GM19328 (cell line): ENCODE results near the gene TBC1D5.
"Not testable (repeated sequence)": the region's sequence is repeated elsewhere in the genome, so short reads cannot be mapped to it uniquely, and the experiment has no call there.

Experiments used
- ATAC-seq: cut with Tn5 transposase; IDR thresholded peaks from one replicate; pipeline ENCODE4 v1.9.1; 2021; ENCODE audit warnings: mild to moderate bottlenecking, moderate library complexity; ENCODE audit not compliant: unreplicated experiment

The TBC1D5 gene

GRCh38 chr3:17494117-17494809 lies 248.2 kb downstream of the TBC1D5 start:
- no peak for ATAC-seq

GRCh38 chr3:17491601-17492000 lies 250.8 kb downstream of the TBC1D5 start:
- no peak for ATAC-seq

GRCh38 chr3:17491190-17491589 lies 251.2 kb downstream of the TBC1D5 start:
- not testable (repeated sequence) for ATAC-seq

GRCh38 chr3:17489139-17489538 lies 253.3 kb downstream of the TBC1D5 start:
- no peak for ATAC-seq

GRCh38 chr3:17481116-17481515 lies 261.3 kb downstream of the TBC1D5 start:
- no peak for ATAC-seq

GRCh38 chr3:17479681-17480405 lies 262.6 kb downstream of the TBC1D5 start:
- ATAC-seq = no peak

- no peak for ATAC-seq
Measured at GRCh38 chr3:17478673-17479072, 263.8 kb downstream of the TBC1D5 start.

GRCh38 chr3:17473761-17474160 lies 268.7 kb downstream of the TBC1D5 start:
- ATAC-seq = no peak

GRCh38 chr3:17469954-17470353 lies 272.5 kb downstream of the TBC1D5 start:
- no peak for ATAC-seq

- no peak for ATAC-seq
Measured at GRCh38 chr3:17469520-17469919, 272.9 kb downstream of the TBC1D5 start.

- no peak for ATAC-seq
Measured at GRCh38 chr3:17466028-17466427, 276.4 kb downstream of the TBC1D5 start.

GRCh38 chr3:17459470-17459993 lies 282.9 kb downstream of the TBC1D5 start:
- ATAC-seq = no peak

GRCh38 chr3:17456650-17457049 lies 285.8 kb downstream of the TBC1D5 start:
- no peak for ATAC-seq

GRCh38 chr3:17456046-17456445 lies 286.4 kb downstream of the TBC1D5 start:
- ATAC-seq = no peak

GRCh38 chr3:17444865-17445264 lies 297.6 kb downstream of the TBC1D5 start:
- no peak for ATAC-seq

- ATAC-seq = no peak
Measured at GRCh38 chr3:17443142-17443541, 299.3 kb downstream of the TBC1D5 start.

GRCh38 chr3:17442332-17443049 lies 299.9 kb downstream of the TBC1D5 start:
- ATAC-seq = no peak

- no peak for ATAC-seq
Measured at GRCh38 chr3:17433876-17434275, 308.6 kb downstream of the TBC1D5 start.

GRCh38 chr3:17432236-17432635 lies 310.2 kb downstream of the TBC1D5 start:
- ATAC-seq = no peak

- ATAC-seq = no peak
Measured at GRCh38 chr3:17431484-17432045, 310.9 kb downstream of the TBC1D5 start.

GRCh38 chr3:17431004-17431403 lies 311.4 kb downstream of the TBC1D5 start:
- no peak for ATAC-seq
